ENCODE data around the gene FAM13A. TPM values are rescaled to one million over a fixed set of nuclear protein-coding genes. Genes with fewer than 3 reads are reported as not detected.

Gene FAM13A
- total and polyA plus RNA-seq, 2 donors (not counting 1 experiment from before 2014, with no cell fraction given): 0.51 to 2.1 TPM

GRCh38 chr4:88939697-88940096, 117.3 kb downstream of the FAM13A start:
- Mint-ChIP-seq H3K4me1 (no peaks in the 10 kb centered on the region), H3K27me3 (no peaks in the 10 kb centered on the region), H3K4me3 (no peak overlapping the region), H3K27ac (no peak overlapping the region), H3K9me3 (ENCODE audit: insufficient read depth) (no peaks in the 10 kb centered on the region)
- Histone ChIP-seq H4K20me1 (ENCODE audit: control insufficient read depth, insufficient read depth, low read length, poor library complexity, severe bottlenecking) (no peaks in the 10 kb centered on the region), H3K4me3 (ENCODE audit: control extremely low read depth in 1 of 5, extremely low read depth in 1 of 5, insufficient read depth in 1 of 5, low read depth in 2 of 5, low read length in 4 of 5) (no peak overlapping the region), H3K36me3 (replicated peaks in 1 of 2; ENCODE audit: control extremely low read depth in 1 of 2, control insufficient read depth in 1 of 2, extremely low read depth in 1 of 2, insufficient read depth in 2 of 2, low read length in 1 of 2) (no peaks in the 10 kb centered on the region), H3K27ac (ENCODE audit: low read length in 2 of 2) (no peak overlapping the region), H3K4me1 (ENCODE audit: control insufficient read depth in 2 of 2, insufficient read depth in 2 of 2, low read length in 2 of 2) (no peaks in the 10 kb centered on the region), H3K4me2 (replicated peaks; ENCODE audit: low read depth, low read length, poor library complexity, severe bottlenecking) (no peak overlapping the region), H2AFZ (ENCODE audit: insufficient read depth, low read depth, low read length, poor library complexity, severe bottlenecking) (no peak overlapping the region), H3K27me3 (replicated peaks in 1 of 4; ENCODE audit: control extremely low read depth in 1 of 4, control insufficient read depth in 3 of 4, insufficient read depth in 4 of 4, low read length in 3 of 4) (no peaks in the 10 kb centered on the region), H3K9ac (ENCODE audit: low read length) (no peak overlapping the region), H3K79me2 (ENCODE audit: control insufficient read depth, insufficient read depth, low read length) (no peaks in the 10 kb centered on the region), H3K9me3 (ENCODE audit: control extremely low read depth in 1 of 3, control insufficient read depth in 2 of 3, insufficient read depth in 1 of 3, low read length in 2 of 3) (no peaks in the 10 kb centered on the region)
- intact Hi-C loops (cut with micrococcal nuclease): no loop called here
- DNase-seq (no peak), ATAC-seq (ENCODE audit: low read depth) (no peak)
- WGBS (ENCODE audit: insufficient coverage): 97% methylated on average over 3 of the region's 3 CpGs
- TF ChIP-seq EZH2 (IDR thresholded peaks at IDR 0.05; ENCODE audit: borderline replicate concordance, insufficient read depth, low read depth, low read length, poor library complexity, severe bottlenecking) (no peak), CTCF (IDR thresholded peaks at IDR 0.05) (no peak)
- ChIA-PET CTCF (no interaction called here), POLR2A (no interaction called here)

GRCh38 chr4:88938138-88938537, 118.8 kb downstream of the FAM13A start:
- Histone ChIP-seq H3K9ac (ENCODE audit: low read length) (no peak overlapping the region), H3K36me3 (replicated peaks in 1 of 2; ENCODE audit: control extremely low read depth in 1 of 2, control insufficient read depth in 1 of 2, extremely low read depth in 1 of 2, insufficient read depth in 2 of 2, low read length in 1 of 2) (no peaks in the 10 kb centered on the region), H4K20me1 (ENCODE audit: control insufficient read depth, insufficient read depth, low read length, poor library complexity, severe bottlenecking) (no peaks in the 10 kb centered on the region), H3K4me2 (replicated peaks; ENCODE audit: low read depth, low read length, poor library complexity, severe bottlenecking) (no peak overlapping the region), H3K4me1 (ENCODE audit: control insufficient read depth in 2 of 2, insufficient read depth in 2 of 2, low read length in 2 of 2) (no peaks in the 10 kb centered on the region), H3K9me3 (ENCODE audit: control extremely low read depth in 1 of 3, control insufficient read depth in 2 of 3, insufficient read depth in 1 of 3, low read length in 2 of 3) (no peaks in the 10 kb centered on the region), H3K27ac (ENCODE audit: low read length in 2 of 2) (no peak overlapping the region), H3K4me3 (ENCODE audit: control extremely low read depth in 1 of 5, extremely low read depth in 1 of 5, insufficient read depth in 1 of 5, low read depth in 2 of 5, low read length in 4 of 5) (no peak overlapping the region), H3K79me2 (ENCODE audit: control insufficient read depth, insufficient read depth, low read length) (no peaks in the 10 kb centered on the region), H2AFZ (ENCODE audit: insufficient read depth, low read depth, low read length, poor library complexity, severe bottlenecking) (no peak overlapping the region), H3K27me3 (replicated peaks in 1 of 4; ENCODE audit: control extremely low read depth in 1 of 4, control insufficient read depth in 3 of 4, insufficient read depth in 4 of 4, low read length in 3 of 4) (no peaks in the 10 kb centered on the region)
- ChIA-PET CTCF (no interaction called here), POLR2A (no interaction called here)
- TF ChIP-seq CTCF (IDR thresholded peaks at IDR 0.05): no peak
- no peak for TF ChIP-seq EZH2 (IDR thresholded peaks at IDR 0.05; ENCODE audit: borderline replicate concordance, insufficient read depth, low read depth, low read length, poor library complexity, severe bottlenecking)
- Mint-ChIP-seq H3K27me3 (no peaks in the 10 kb centered on the region), H3K9me3 (ENCODE audit: insufficient read depth) (no peaks in the 10 kb centered on the region), H3K4me3 (no peak overlapping the region), H3K27ac (no peak overlapping the region), H3K4me1 (no peaks in the 10 kb centered on the region)
- ATAC-seq (ENCODE audit: low read depth): no peak
- intact Hi-C loops (cut with micrococcal nuclease): no loop called here
- no peak for DNase-seq
